Measurements from ENCODE around the gene FBXW7. TPM values are rescaled to one million over a fixed set of nuclear protein-coding genes. Genes with fewer than 3 reads are reported as not detected.

FBXW7 gene
- total and polyA plus RNA-seq, 2 of the 13 experiments (the other 11 are each of a cell fraction or from before 2014, with no cell fraction given), result 5.0 to 40.9 TPM

DNA sequence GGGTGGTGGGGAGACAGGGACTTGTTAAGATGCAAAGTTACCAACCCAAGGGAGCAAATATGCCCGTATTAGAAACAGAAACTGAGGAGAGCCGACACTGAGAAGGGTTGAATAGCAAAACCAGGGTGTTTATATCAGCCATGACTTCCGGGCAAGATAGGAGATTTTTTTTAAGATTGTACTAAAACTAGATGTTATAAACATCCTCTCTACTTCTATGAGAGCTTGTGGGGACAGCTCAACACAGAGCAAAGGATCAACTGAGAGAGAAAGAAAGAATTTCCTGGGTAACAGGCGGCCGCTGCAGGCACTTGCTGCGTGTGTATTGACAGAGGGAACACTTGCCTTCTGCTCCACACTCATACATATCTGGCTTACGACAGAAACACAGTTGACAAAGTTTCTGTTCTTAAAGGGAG lies 49.1 kb upstream of the FBXW7 start:
- no peak for TF ChIP-seq ZNF253 (CRISPR knock-in tag; IDR thresholded peaks at IDR 0.05; ENCODE audit: borderline replicate concordance)
- no peak for TF ChIP-seq ZNF629 (CRISPR knock-in tag; conservative IDR thresholded peaks at IDR 0.05)

DNA sequence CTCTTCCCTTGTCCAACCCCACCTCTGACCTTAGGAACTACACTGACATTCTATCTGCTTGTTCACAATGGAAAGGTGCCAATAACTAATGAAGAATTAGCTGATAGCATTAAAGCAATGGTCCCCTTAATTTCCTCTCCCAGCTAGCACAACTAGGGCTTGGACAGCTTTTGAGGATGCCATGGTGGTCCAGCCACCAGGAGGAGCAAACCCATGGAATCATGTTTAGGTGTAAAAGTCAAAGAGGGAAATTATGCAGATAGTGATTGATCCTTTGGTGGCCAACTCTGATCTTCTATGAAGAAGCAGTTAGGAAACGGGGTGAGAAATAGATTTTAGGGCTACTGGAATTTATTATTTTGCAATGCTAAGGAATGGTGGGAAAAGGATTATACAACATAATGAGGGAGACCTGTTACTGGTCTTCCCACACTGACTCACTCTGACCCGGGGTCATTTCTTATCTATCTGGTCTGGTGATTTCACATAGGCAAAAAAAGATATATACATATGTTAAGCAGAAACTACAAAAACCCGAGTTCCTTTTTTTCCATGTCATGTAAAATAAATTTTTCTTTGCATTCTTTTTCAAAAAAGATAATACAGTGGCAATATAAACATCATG lies 45.8 kb upstream of the FBXW7 start:
- CTCF ChIA-PET (ENCODE audit: low intra/inter-chr PET ratio, low total read pairs), result no interaction called here
- POLR2A ChIA-PET, result no interaction called here
- intact Hi-C loops (cut with micrococcal nuclease; ENCODE audit: unreplicated experiment), result no loop called here
- H3K36me3 ChIP-seq (replicated peaks in 1 of 2; ENCODE audit: control insufficient read depth in 1 of 2, insufficient read depth in 2 of 2, low read length in 2 of 2), result no peaks in the 10 kb centered on the region
- WGBS (ENCODE audit: low lambda C conversion rate), result under 1% methylated on average over 3 of the region's 3 CpGs
- peak; percentile 49 for FAIRE-seq
- no peaks in the 10 kb centered on the region for H3K79me2 ChIP-seq (ENCODE audit: insufficient read depth, low read length)
- H3K4me1 ChIP-seq (ENCODE audit: insufficient read depth, low read length), result peaks cover 38% of the 10 kb centered on the region
- H3K27me3 ChIP-seq (ENCODE audit: control insufficient read depth in 1 of 2, insufficient read depth in 2 of 2, low read length in 2 of 2), result peaks cover 4 to 6% of the 10 kb centered on the region in 2 experiments; a peak in 3 of 5 replicates
- no peak overlapping the region for H2AFZ ChIP-seq (ENCODE audit: low read length)
- H3K9ac ChIP-seq (ENCODE audit: insufficient read depth, low read depth, low read length), result no peak overlapping the region
- no peak overlapping the region for H3K4me2 ChIP-seq (ENCODE audit: low read depth, low read length)
- in situ Hi-C loops (cut with HindIII; ENCODE audit: extremely low pct_ligation_motif_present, low pct_unique_long_range_greater_than_20kb), result no loop called here
- BruUV-seq (replicated peaks), result no TSS peak
- H3K9me3 ChIP-seq (ENCODE audit: low read length), result no peaks in the 10 kb centered on the region
- DNase-seq (ENCODE audit: low spot score), result no peak
- H3K27ac ChIP-seq (ENCODE audit: extremely low read length, insufficient read depth, low read length), result no peak overlapping the region
- no peaks in the 10 kb centered on the region for H4K20me1 ChIP-seq (ENCODE audit: insufficient read depth, low read length)
- H3K4me3 ChIP-seq (replicated peaks in 1 of 3; ENCODE audit: insufficient read depth in 1 of 3, low read depth in 2 of 3, low read length in 3 of 3), result no peak overlapping the region
- ATAC-seq, result peak; percentile 37; the same call in 1 of the 3 replicates
- TF ChIP-seq STAG1 (CRISPR knock-in tag; IDR thresholded peaks at IDR 0.05) (0 out of 2 replicates have a peak, but pooled peaks have one; percentile 7), NR2F1 (CRISPR knock-in tag; IDR thresholded peaks at IDR 0.05) (peak in 1 of 2 experiments; percentile 61; a peak in 1 of 4 replicates), RARA (CRISPR knock-in tag; IDR thresholded peaks at IDR 0.05) (0 out of 2 replicates have a peak, but pooled peaks have one; percentile 24), ZFY (CRISPR knock-in tag; IDR thresholded peaks at IDR 0.05) (no peak)

More for the DNA sequence above, 49.1 kb upstream of the FBXW7 start:
- DNase-seq (ENCODE audit: low spot score) (no peak), FAIRE-seq (peak; percentile 8), ATAC-seq (peak; percentile 79)
- ChIA-PET CTCF (ENCODE audit: low intra/inter-chr PET ratio, low total read pairs) (no interaction called here), POLR2A (no interaction called here)
- peak overlapping the region; percentile 51; the same call in 1 of the 2 replicates for H3K9ac ChIP-seq (ENCODE audit: insufficient read depth, low read depth, low read length)
- in situ Hi-C loops (cut with HindIII; ENCODE audit: extremely low pct_ligation_motif_present, low pct_unique_long_range_greater_than_20kb) (no loop called here), intact Hi-C loops (cut with micrococcal nuclease; ENCODE audit: unreplicated experiment) (loop anchor here (2.0 kb wide), 1 partner anchor 56 kb away; no protein-coding TSS in a partner anchor)
- H3K36me3 ChIP-seq (replicated peaks in 1 of 2; ENCODE audit: control insufficient read depth in 1 of 2, insufficient read depth in 2 of 2, low read length in 2 of 2), result no peaks in the 10 kb centered on the region
- peak overlapping the region; percentile 34 to 50 (median 42); a peak in 5 of 6 replicates for H3K4me3 ChIP-seq (replicated peaks in 1 of 3; ENCODE audit: insufficient read depth in 1 of 3, low read depth in 2 of 3, low read length in 3 of 3)
- H3K27ac ChIP-seq (ENCODE audit: extremely low read length, insufficient read depth, low read length), result no peak overlapping the region
- H3K79me2 ChIP-seq (ENCODE audit: insufficient read depth, low read length), result no peaks in the 10 kb centered on the region
- WGBS (ENCODE audit: low lambda C conversion rate), result 6% methylated on average over 7 of the region's 7 CpGs
- BruUV-seq (replicated peaks), result no TSS peak
- H3K27me3 ChIP-seq (ENCODE audit: control insufficient read depth in 1 of 2, insufficient read depth in 2 of 2, low read length in 2 of 2), result peaks cover 0 to 6% of the 10 kb centered on the region in 2 experiments; a peak in 2 of 5 replicates
- H3K4me2 ChIP-seq (ENCODE audit: low read depth, low read length), result peak overlapping the region; percentile 66
- peak overlapping the region; percentile 76 for H2AFZ ChIP-seq (ENCODE audit: low read length)
- H4K20me1 ChIP-seq (ENCODE audit: insufficient read depth, low read length), result no peaks in the 10 kb centered on the region
- H3K9me3 ChIP-seq (ENCODE audit: low read length), result no peaks in the 10 kb centered on the region
- peaks cover 28% of the 10 kb centered on the region for H3K4me1 ChIP-seq (ENCODE audit: insufficient read depth, low read length)

All from HepG2 (cell line).